ENCODE results near the gene NCK2.

- no peak for TF ChIP-seq CTCF (IDR thresholded peaks at IDR 0.05)
- TF ChIP-seq POLR2A (IDR thresholded peaks at IDR 0.05) = no peak
Measured at GRCh38 chr2:105814291-105814940, 69.7 kb downstream of the NCK2 start.

All from body of pancreas (tissue), 4 donors.